ENCODE measurements around the gene GPR15. TPM values are rescaled to one million over a fixed set of nuclear protein-coding genes. Genes with fewer than 3 reads are reported as not detected.

GPR15 gene
- total and polyA plus RNA-seq, 2 donors (not counting 3 experiments of a cell fraction or from before 2014, with no cell fraction given) = not detected

GRCh38 chr3:98528474-98529346, 3.1 kb upstream of the GPR15 start:
- ChIA-PET CTCF (no interaction called here), POLR2A (no interaction called here)
- Histone ChIP-seq H3K4me2 (ENCODE audit: insufficient read depth, low read length) (no peak overlapping the region), H3K9ac (replicated peaks; ENCODE audit: extremely low read depth, insufficient read depth, low read length) (no peak overlapping the region), H3K4me3 (replicated peaks in 1 of 3; ENCODE audit: insufficient read depth in 1 of 3, low read depth in 1 of 3, low read length in 3 of 3) (no peak overlapping the region), H3K4me1 (ENCODE audit: control insufficient read depth, extremely low read depth, insufficient read depth, low read length) (no peaks in the 10 kb centered on the region), H3K27ac (ENCODE audit: insufficient read depth, low read depth, low read length) (no peak overlapping the region), H3K79me2 (ENCODE audit: control insufficient read depth, insufficient read depth, low read length) (no peaks in the 10 kb centered on the region), H3K9me3 (replicated peaks; ENCODE audit: control insufficient read depth, insufficient read depth, low read length) (no peaks in the 10 kb centered on the region), H4K20me1 (replicated peaks; ENCODE audit: control insufficient read depth, extremely low read depth, insufficient read depth, low read length) (no peaks in the 10 kb centered on the region), H3K27me3 (ENCODE audit: control insufficient read depth in 2 of 2, insufficient read depth in 2 of 2, low read length in 2 of 2) (peaks cover 20 to 22% of the 10 kb centered on the region in 2 experiments), H2AFZ (ENCODE audit: low read depth, low read length) (no peak overlapping the region), H3K9me1 (replicated peaks; ENCODE audit: control insufficient read depth, extremely low read depth, insufficient read depth, low read length) (no peaks in the 10 kb centered on the region), H3K36me3 (ENCODE audit: control insufficient read depth in 2 of 2, extremely low read depth in 1 of 2, insufficient read depth in 2 of 2, low read length in 2 of 2) (no peaks in the 10 kb centered on the region)
- TF ChIP-seq MAX (IDR thresholded peaks at IDR 0.05; ENCODE audit: insufficient read depth, insufficient read length) (no peak), GATA2 (IDR thresholded peaks at IDR 0.05; ENCODE audit: insufficient read depth, insufficient read length, low read depth, low read length) (no peak), POLR2A (IDR thresholded peaks at IDR 0.05; ENCODE audit: low read depth, low read length) (no peak), EZH2 (IDR thresholded peaks at IDR 0.05; ENCODE audit: borderline replicate concordance, low read depth, low read length, severe bottlenecking) (no peak), FOS (IDR thresholded peaks at IDR 0.05; ENCODE audit: borderline replicate concordance, insufficient read depth, low read length) (no peak), CTCF (IDR thresholded peaks at IDR 0.05; ENCODE audit: extremely low read depth in 1 of 2, insufficient read depth in 1 of 2, low read depth in 1 of 2, low read length in 2 of 2) (no peak)
- DNase-seq (ENCODE audit: low read depth, low spot score) (no peak), FAIRE-seq (no peak)
- no TSS peak for BruUV-seq (replicated peaks)
- intact Hi-C loops (cut with micrococcal nuclease) (loop anchor here (10.0 kb wide), 1 partner anchor 764 kb away; the partner anchor contains the start of gene ARL6), dilution Hi-C loops (cut with MboI; ENCODE audit: extremely low pct_ligation_motif_present, low sequenced_read_pairs) (no loop called here)
